GM12873 (cell line): ENCODE data around the gene DPP6.

Source experiments
- CTCF ChIP-seq: IDR thresholded peaks from 2 replicates; pipeline ENCODE4 v1.5.1; 2012; ENCODE audit warnings: low read depth, mild to moderate bottlenecking, moderate library complexity, low read length, control low read depth; ENCODE audit not compliant: insufficient read depth; ENCODE audit errors: missing control alignments

DPP6 gene

GRCh38 chr7:154746571-154747360 is 694.6 kb downstream of the DPP6 start:
- TF ChIP-seq CTCF, result no peak

GRCh38 chr7:154748089-154748786 is 696.0 kb downstream of the DPP6 start:
- TF ChIP-seq CTCF, result no peak

GRCh38 chr7:154750353-154750801 is 698.2 kb downstream of the DPP6 start:
- no peak for TF ChIP-seq CTCF

GRCh38 chr7:154753226-154753625 is 701.0 kb downstream of the DPP6 start:
- no peak for TF ChIP-seq CTCF

- no peak for TF ChIP-seq CTCF
Measured at GRCh38 chr7:154757756-154758155, 705.6 kb downstream of the DPP6 start.

- no peak for TF ChIP-seq CTCF
Measured at GRCh38 chr7:154759989-154760388, 707.8 kb downstream of the DPP6 start.

- no peak for TF ChIP-seq CTCF
Measured at GRCh38 chr7:154765118-154765517, 712.9 kb downstream of the DPP6 start.
